CD4-positive, alpha-beta T cell (primary cell): ENCODE results near the gene INPP5D. TPM values are rescaled to one million over a fixed set of nuclear protein-coding genes. Genes with fewer than 3 reads are reported as not detected.
A peak's percentile ranks its signal among the peaks of the same experiment; 100 is the strongest.

ENCODE experiments used
- ATAC-seq: fragments of 200-7000 bp; cut with Tn5 transposase; one replicate; pipeline ENCODE4 v1.10.0; 2022; ENCODE audit warnings: mild to moderate bottlenecking; ENCODE audit not compliant: poor library complexity
- CTCF ChIA-PET: fragments of 350-600 bp; sonication (Branson Sonifier 250); formaldehyde crosslinking; loops from one replicate; lab custom pipeline; 2021; ENCODE audit warnings: antibody characterized with exemption, inconsistent platforms; lab: Charles Lee
- POLR2A ChIA-PET: fragments of 350-600 bp; sonication (Branson Sonifier 250); formaldehyde crosslinking; loops from one replicate; lab custom pipeline; 2021; ENCODE audit warnings: antibody characterized with exemption, inconsistent platforms; lab: Charles Lee
- DNase-seq, 14 experiments: peaks; one replicate each; pipeline ENCODE4 v3.0.0-alpha.2; 2013 to 2020; ENCODE audit warnings: mixed read lengths in 2 of 14
- H3K27ac ChIP-seq, 2 donors: one replicate each; pipeline versions ENCODE4 v1.5.1 to v1.7.0; 2013; ENCODE audit warnings: low read length in 2 of 2, low read depth in 1 of 2, mild to moderate bottlenecking in 1 of 2
- H3K27me3 ChIP-seq, 2 experiments: 1 replicate in 1 of 2; 2 replicates in 1 of 2; pipeline versions ENCODE4 v1.6.1 to v1.7.0; 2013; ENCODE audit warnings: low read length in 2 of 2, control low read depth in 1 of 2, mild to moderate bottlenecking in 1 of 2, moderate library complexity in 1 of 2; ENCODE audit not compliant: insufficient read depth in 2 of 2, control insufficient read depth in 1 of 2
- H3K36me3 ChIP-seq: one replicate; pipeline ENCODE4 v1.6.1; 2013; ENCODE audit warnings: low read length, control low read depth; ENCODE audit not compliant: insufficient read depth
- H3K4me1 ChIP-seq: one replicate; pipeline ENCODE4 v1.6.1; 2013; ENCODE audit warnings: low read length, control low read depth; ENCODE audit not compliant: insufficient read depth
- H3K4me3 ChIP-seq: one replicate; pipeline ENCODE4 v1.5.1; 2013; ENCODE audit warnings: mild to moderate bottlenecking, low read length, moderate library complexity
- H3K9me3 ChIP-seq, 2 experiments: 1 replicate in 1 of 2; 2 replicates in 1 of 2; pipeline versions ENCODE4 v1.6.1 to v1.7.0; 2013; ENCODE audit warnings: low read length in 2 of 2, mild to moderate bottlenecking in 2 of 2, control low read depth in 1 of 2, moderate library complexity in 1 of 2; ENCODE audit not compliant: control insufficient read depth in 1 of 2, insufficient read depth in 1 of 2
- H3K27ac Mint-ChIP-seq: one replicate; pipeline ENCODE4 v1.8.0; 2020; ENCODE audit warnings: mixed read lengths
- H3K27me3 Mint-ChIP-seq: one replicate; pipeline ENCODE4 v1.8.0; 2021; ENCODE audit warnings: mixed read lengths
- H3K36me3 Mint-ChIP-seq: one replicate; pipeline ENCODE4 v1.8.0; 2021; ENCODE audit warnings: low read depth, mixed read lengths
- H3K4me1 Mint-ChIP-seq: one replicate; pipeline ENCODE4 v1.8.0; 2021; ENCODE audit warnings: low read depth, mixed read lengths
- H3K4me3 Mint-ChIP-seq: one replicate; pipeline ENCODE4 v1.8.0; 2020; ENCODE audit warnings: mild to moderate bottlenecking, mixed read lengths
- H3K9me3 Mint-ChIP-seq: one replicate; pipeline ENCODE4 v1.8.0; 2020; ENCODE audit warnings: mixed read lengths
- CTCF ChIP-seq: fragments of 200-600 bp; IDR thresholded peaks from one replicate; pipeline ENCODE4 v1.8.0; 2022; ENCODE audit warnings: antibody characterized with exemption, mild to moderate bottlenecking
- intact Hi-C, 2 experiments: fragments of 100-400 bp; cut with DNase I in 1 of 2; cut with micrococcal nuclease in 1 of 2; formaldehyde crosslinking; loops; one replicate each; pipeline versions ENCODE4 v1.15.1 to v1.9.0; 2023 to 2025; cut with DNase I, micrococcal nuclease
- total RNA-seq, 174 experiments: library from RNA in 2 of 174; stranded (reverse) in 2 of 174; gene quantifications; one replicate each; pipeline ENCODE4 v1.2.3 and lab custom pipeline; 2021 to 2026

Gene INPP5D
- total RNA-seq, 2 experiments from 2014 or later, result 141 to 154 TPM

DNA sequence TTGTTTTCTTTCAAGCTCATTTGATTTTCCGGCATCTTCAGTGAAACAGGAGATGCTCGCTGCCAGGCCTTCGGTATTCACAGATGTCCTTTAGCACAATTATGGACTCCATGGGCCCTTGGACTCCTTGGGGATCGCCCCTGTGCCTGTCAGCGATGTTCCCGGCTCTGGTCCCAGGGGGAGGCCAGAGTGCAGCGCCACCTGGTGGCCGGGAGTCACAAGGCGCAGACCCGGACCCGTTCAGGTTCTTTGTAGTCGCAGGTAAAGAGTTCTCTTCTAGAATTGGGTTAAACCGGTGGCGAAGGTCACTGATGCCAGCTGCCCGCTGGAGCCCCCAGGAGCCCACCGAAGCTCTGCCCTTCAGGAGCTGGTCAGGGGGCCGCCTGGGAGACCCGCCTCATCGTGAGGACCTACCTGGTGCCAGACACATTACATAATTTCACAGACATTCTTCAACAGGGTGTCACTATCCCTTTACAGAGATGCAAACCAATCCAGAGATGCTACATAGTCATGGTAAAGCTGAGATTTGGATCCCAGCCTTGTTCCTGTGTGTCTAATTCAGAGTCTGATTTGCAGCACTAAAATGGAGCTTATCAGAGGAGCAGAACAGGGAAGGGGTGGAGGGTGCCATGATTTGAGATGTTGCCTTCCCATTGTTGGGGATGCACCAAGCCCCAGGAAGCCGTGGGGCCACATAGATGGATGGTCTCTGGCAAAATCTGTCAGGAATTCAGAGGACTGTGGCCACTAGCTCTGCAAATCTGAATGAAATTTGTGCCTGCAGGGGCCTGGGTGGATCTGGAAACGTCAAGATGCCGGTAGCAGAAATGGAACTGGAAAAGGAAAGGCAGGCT lies 6.0 kb upstream of the INPP5D start:
- Mint-ChIP-seq H3K9me3 (no peaks in the 10 kb centered on the region), H3K36me3 (no peaks in the 10 kb centered on the region), H3K27ac (no peak overlapping the region), H3K4me1 (peaks cover 15% of the 10 kb centered on the region), H3K4me3 (no peak overlapping the region), H3K27me3 (no peaks in the 10 kb centered on the region)
- peaks cover 20% of the 10 kb centered on the region for H3K4me1 ChIP-seq
- no peaks in the 10 kb centered on the region for H3K27me3 ChIP-seq
- intact Hi-C loops, result loop anchor here in 1 of 2 experiments (5.0 to 10.0 kb wide), 3 partner anchors 33 to 297 kb away; no protein-coding TSS in a partner anchor
- no peaks in the 10 kb centered on the region for H3K9me3 ChIP-seq
- no peak overlapping the region for H3K4me3 ChIP-seq
- peak; percentile 73 for ATAC-seq
- POLR2A ChIA-PET, result interaction anchor here (0.5 to 0.7 kb wide), 2 partner anchors 30 to 435 kb away, joined by 3 read pairs; no protein-coding TSS in a partner anchor
- H3K27ac ChIP-seq, result no peak overlapping the region
- TF ChIP-seq CTCF, result peak; percentile 98
- DNase-seq, result peak; percentile 43 to 85 (median 63)
- H3K36me3 ChIP-seq, result no peaks in the 10 kb centered on the region
- CTCF ChIA-PET, result interaction anchor here (0.7 to 2.3 kb wide), 12 partner anchors 9 to 197 kb away, joined by 3 to 8 read pairs (median 4); partner anchors contain the start of gene ATG16L1

- Histone ChIP-seq H3K27me3 (no peaks in the 10 kb centered on the region), H3K27ac (no peak overlapping the region), H3K9me3 (no peaks in the 10 kb centered on the region), H3K4me3 (no peak overlapping the region), H3K36me3 (no peaks in the 10 kb centered on the region), H3K4me1 (peaks cover 29% of the 10 kb centered on the region)
- TF ChIP-seq CTCF, result no peak
- no peak for ATAC-seq
- intact Hi-C loops, result loop anchor here in 1 of 2 experiments (10.0 kb wide), 1 partner anchor 201 kb away; no protein-coding TSS in a partner anchor
- Mint-ChIP-seq H3K4me3 (no peak overlapping the region), H3K9me3 (no peaks in the 10 kb centered on the region), H3K27ac (no peak overlapping the region), H3K4me1 (peaks cover 21% of the 10 kb centered on the region), H3K27me3 (no peaks in the 10 kb centered on the region), H3K36me3 (peaks cover 5% of the 10 kb centered on the region)
- ChIA-PET POLR2A (no interaction called here), CTCF (interaction anchor here (2.3 kb wide), 1 partner anchor 196 kb away, joined by 8 read pairs; the partner anchor contains the start of gene ATG16L1)
- no peak for DNase-seq
These were observed 4.8 kb upstream of the INPP5D start for GRCh38 chr2:233055362-233055761.

DNA sequence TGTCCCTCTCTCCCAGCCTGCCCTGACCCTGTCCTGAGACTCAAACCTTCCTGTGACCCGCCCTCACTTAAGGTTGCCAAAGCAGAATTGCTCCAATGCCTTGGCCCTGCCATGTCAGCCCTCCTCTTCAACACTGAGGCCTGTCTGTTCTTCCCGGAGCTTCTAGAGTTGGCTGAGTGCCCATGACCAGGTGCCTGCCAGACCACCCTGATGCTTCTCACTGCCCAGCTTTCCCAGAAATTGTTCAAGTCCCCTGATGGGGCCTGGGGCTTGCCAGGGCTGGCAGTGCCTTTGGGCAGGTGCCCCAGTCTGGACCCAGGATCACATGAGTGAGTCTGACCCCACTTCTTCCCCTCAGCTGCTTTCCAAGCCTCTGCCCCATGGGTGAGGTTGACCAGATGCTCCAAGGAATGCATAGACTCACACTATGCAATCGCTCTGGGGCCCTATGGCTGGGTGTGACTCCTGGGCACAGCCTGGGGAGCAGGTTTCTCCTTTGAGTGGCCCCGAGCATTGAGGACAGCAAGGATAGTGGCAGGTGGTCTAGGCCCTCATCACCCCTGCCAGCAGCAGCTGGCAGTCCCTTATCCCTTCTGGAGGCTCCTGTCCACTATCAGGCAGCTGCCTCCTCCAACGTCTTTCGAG lies 3.1 kb upstream of the INPP5D start:
- Mint-ChIP-seq H3K9me3 (no peaks in the 10 kb centered on the region), H3K27me3 (no peaks in the 10 kb centered on the region), H3K4me1 (peaks cover 24% of the 10 kb centered on the region), H3K27ac (peak overlapping the region; percentile 6), H3K36me3 (peaks cover 22% of the 10 kb centered on the region), H3K4me3 (peak overlapping the region; percentile 55)
- intact Hi-C loops, result loop anchor here in 1 of 2 experiments (10.0 kb wide), 1 partner anchor 202 kb away; no protein-coding TSS in a partner anchor
- no peak overlapping the region for H3K4me3 ChIP-seq
- no peak overlapping the region for H3K27ac ChIP-seq
- ChIA-PET POLR2A (no interaction called here), CTCF (no interaction called here)
- H3K27me3 ChIP-seq, result no peaks in the 10 kb centered on the region
- TF ChIP-seq CTCF, result no peak
- H3K36me3 ChIP-seq, result no peaks in the 10 kb centered on the region
- peaks cover 37% of the 10 kb centered on the region for H3K4me1 ChIP-seq
- DNase-seq, result no peak
- H3K9me3 ChIP-seq, result no peaks in the 10 kb centered on the region
- ATAC-seq, result no peak
